Mononuclear cell (primary cell): Measurements from ENCODE around the gene POTEG. TPM values are rescaled to one million over a fixed set of nuclear protein-coding genes. Genes with fewer than 3 reads are reported as not detected.
"Not testable (repeated sequence)": the region's sequence is repeated elsewhere in the genome, so short reads cannot be mapped to it uniquely, and the experiment has no call there.

Source experiments
- H3K27me3 ChIP-seq: 2 replicates; pipeline ENCODE4 v1.6.0; 2011; ENCODE audit warnings: low read length, control low read depth; ENCODE audit not compliant: insufficient read depth
- H3K4me1 ChIP-seq: 2 replicates; pipeline ENCODE4 v1.5.1; 2011; ENCODE audit warnings: mild to moderate bottlenecking, low read length, control low read depth; ENCODE audit not compliant: insufficient read depth
- H3K4me3 ChIP-seq: 2 replicates; pipeline ENCODE4 v1.5.1; 2011; ENCODE audit warnings: mild to moderate bottlenecking, low read length, moderate library complexity
- H3K9me3 ChIP-seq: 2 replicates; pipeline ENCODE4 v1.5.1; 2011; ENCODE audit warnings: low read depth, mild to moderate bottlenecking, control low read depth, low read length
- total RNA-seq: library from RNA; depleted of rRNA; stranded (reverse); fragments of >200 nt; gene quantifications from one replicate; pipeline ENCODE4 v1.2.3, GENCODE V29; 2012

The POTEG gene
- total RNA-seq, 1 donor: not detected

GRCh38 chr14:19386996-19387395 lies 47.1 kb downstream of the POTEG start:
- H3K9me3 ChIP-seq, H3K27me3 ChIP-seq, H3K4me1 ChIP-seq, H3K4me3 ChIP-seq: not testable (repeated sequence)

GRCh38 chr14:19386309-19386708 lies 47.8 kb downstream of the POTEG start:
- not testable (repeated sequence) for H3K4me1 ChIP-seq, H3K9me3 ChIP-seq, H3K27me3 ChIP-seq

GRCh38 chr14:19384088-19384781 lies 49.9 kb downstream of the POTEG start:
- H3K4me1 ChIP-seq, H3K9me3 ChIP-seq, H3K27me3 ChIP-seq, H3K4me3 ChIP-seq: not testable (repeated sequence)

More at GRCh38 chr14:19386309-19386708, 47.8 kb downstream of the POTEG start:
- not testable (repeated sequence) for H3K4me3 ChIP-seq

GRCh38 chr14:19383008-19383584 lies 51.0 kb downstream of the POTEG start:
- H3K27me3 ChIP-seq, H3K9me3 ChIP-seq, H3K4me3 ChIP-seq, H3K4me1 ChIP-seq: not testable (repeated sequence)

- not testable (repeated sequence) for H3K9me3 ChIP-seq, H3K4me1 ChIP-seq, H3K27me3 ChIP-seq, H3K4me3 ChIP-seq
Observed at GRCh38 chr14:19380137-19380536, 54.0 kb downstream of the POTEG start.

GRCh38 chr14:19374451-19374903 lies 59.7 kb downstream of the POTEG start:
- not testable (repeated sequence) for H3K27me3 ChIP-seq, H3K4me3 ChIP-seq, H3K9me3 ChIP-seq, H3K4me1 ChIP-seq

GRCh38 chr14:19372813-19373500 lies 61.2 kb downstream of the POTEG start:
- not testable (repeated sequence) for H3K4me3 ChIP-seq, H3K4me1 ChIP-seq, H3K9me3 ChIP-seq, H3K27me3 ChIP-seq

GRCh38 chr14:19371767-19372166 lies 62.4 kb downstream of the POTEG start:
- H3K27me3 ChIP-seq, H3K4me3 ChIP-seq, H3K4me1 ChIP-seq, H3K9me3 ChIP-seq: not testable (repeated sequence)

GRCh38 chr14:19362803-19363202 lies 71.3 kb downstream of the POTEG start:
- not testable (repeated sequence) for H3K4me3 ChIP-seq, H3K27me3 ChIP-seq, H3K9me3 ChIP-seq, H3K4me1 ChIP-seq

- not testable (repeated sequence) for H3K27me3 ChIP-seq, H3K9me3 ChIP-seq, H3K4me3 ChIP-seq, H3K4me1 ChIP-seq
Observed at GRCh38 chr14:19362323-19362722, 71.8 kb downstream of the POTEG start.

- H3K9me3 ChIP-seq, H3K27me3 ChIP-seq, H3K4me1 ChIP-seq, H3K4me3 ChIP-seq: not testable (repeated sequence)
Observed at GRCh38 chr14:19361636-19362253, 72.4 kb downstream of the POTEG start.

- H3K4me1 ChIP-seq, H3K27me3 ChIP-seq, H3K4me3 ChIP-seq, H3K9me3 ChIP-seq: not testable (repeated sequence)
Observed at GRCh38 chr14:19360937-19361635, 73.1 kb downstream of the POTEG start.
